NCI-H748 treated with DMSO at 0.1 percent for 48 hours (cell line): ENCODE results near the gene SYNC.
A peak's percentile ranks its signal among the peaks of the same experiment; 100 is the strongest.
"Not testable (repeated sequence)": the region's sequence is repeated elsewhere in the genome, so short reads cannot be mapped to it uniquely, and the experiment has no call there.

Experiments
- DNase-seq: peaks from one replicate; lab custom pipeline; 2025; lab: John Stamatoyannopoulos, UW

SYNC gene

GRCh38 chr1:32693455-32694174, 9.0 kb downstream of the SYNC start:
- no peak for DNase-seq

GRCh38 chr1:32686387-32686786, 16.2 kb downstream of the SYNC start:
- DNase-seq: no peak

- DNase-seq: no peak
These were observed 17.1 kb downstream of the SYNC start for GRCh38 chr1:32685498-32685897.

DNA sequence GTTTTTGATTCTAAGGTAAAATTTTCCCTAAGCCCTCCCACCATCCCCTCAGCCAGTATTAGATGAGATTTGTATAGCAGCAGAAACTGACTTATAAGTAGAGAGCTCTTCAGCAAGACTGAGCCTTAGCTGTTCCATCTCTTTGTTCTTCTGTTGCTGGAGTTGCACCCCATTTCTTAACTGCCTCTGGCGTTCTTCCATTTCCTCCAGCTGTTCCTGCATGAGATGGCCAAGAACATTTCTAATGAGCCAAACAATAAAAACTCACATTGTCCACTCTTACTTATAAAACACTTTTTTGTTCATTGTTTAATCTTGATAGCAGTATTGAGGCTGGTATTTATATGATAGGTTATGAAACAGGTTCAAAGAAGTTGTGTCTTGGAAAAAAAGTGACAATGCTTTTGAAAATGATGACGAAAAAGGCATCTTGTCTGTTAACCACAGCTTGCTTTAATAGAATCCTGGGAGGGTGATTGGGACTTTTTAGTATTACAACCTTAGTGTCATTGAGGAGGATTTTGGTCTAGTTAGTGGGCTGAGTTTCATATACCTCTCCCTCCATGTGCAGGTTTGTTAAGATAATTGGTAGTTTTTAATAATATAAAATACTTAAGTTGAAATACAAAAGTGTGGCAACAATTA, 18.3 kb downstream of the SYNC start:
- no peak for DNase-seq

- DNase-seq: no peak
These were observed 19.2 kb downstream of the SYNC start for GRCh38 chr1:32683397-32683796.

DNA sequence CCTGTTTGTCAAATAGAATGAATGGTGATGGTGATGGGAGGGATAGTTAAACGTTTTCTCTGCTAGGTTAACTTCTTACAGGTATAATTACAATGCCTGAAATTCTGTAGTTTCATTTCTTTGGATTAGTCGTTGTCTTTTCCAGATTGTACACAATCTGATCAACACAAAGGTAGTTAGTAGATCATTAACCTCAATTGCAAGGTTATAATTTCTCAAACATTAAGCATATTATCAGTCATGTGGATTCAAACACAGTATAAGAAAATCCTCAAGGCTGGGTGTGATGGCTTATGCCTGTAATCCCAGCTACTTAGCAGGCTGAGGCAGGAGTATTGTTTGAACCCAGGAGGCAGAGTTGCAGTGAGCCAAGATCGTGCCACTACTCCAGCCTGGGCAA, 20.6 kb downstream of the SYNC start:
- DNase-seq: no peak

DNA sequence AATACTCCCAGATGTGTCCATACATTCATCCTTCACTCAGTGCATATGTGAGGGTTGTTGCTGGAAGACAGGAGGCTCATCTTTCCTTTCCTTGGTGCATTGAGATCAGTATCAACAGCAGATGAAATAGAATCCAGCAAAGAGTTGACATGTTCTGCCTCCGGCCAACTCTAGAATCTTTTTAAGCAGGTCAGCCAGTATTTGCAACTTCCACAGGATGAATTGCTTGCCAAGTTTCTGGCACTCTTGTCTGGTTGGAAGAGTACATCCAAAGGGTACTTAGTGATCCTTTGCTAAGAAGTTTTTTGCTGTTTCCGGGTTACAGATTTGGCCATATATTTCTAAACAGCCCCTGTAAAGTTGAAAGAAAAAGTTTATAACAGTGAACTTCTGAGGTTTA, 21.1 kb downstream of the SYNC start:
- DNase-seq: no peak

DNA sequence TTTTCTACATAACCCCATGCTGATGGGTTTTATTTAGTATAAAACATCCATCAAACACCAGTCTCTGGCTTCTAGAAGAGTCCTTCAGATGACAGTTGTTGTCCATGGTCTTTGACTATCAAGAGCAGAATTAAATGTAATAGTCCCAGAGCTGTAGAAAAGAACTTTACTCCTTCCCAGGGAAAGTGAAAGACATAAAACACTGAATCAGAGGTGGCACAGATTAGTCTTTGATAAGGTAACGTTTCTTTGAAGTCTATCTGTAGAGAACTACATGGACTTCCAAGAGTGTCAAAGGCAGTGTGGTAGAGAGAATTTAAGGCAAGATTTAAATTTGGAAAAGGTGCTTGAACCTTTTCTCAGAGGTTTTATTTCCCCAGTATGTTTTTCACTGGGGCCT, 21.9 kb downstream of the SYNC start:
- DNase-seq: no peak

GRCh38 chr1:32679993-32680392, 22.6 kb downstream of the SYNC start:
- DNase-seq: not testable (repeated sequence)

- no peak for DNase-seq
These were observed 25.6 kb downstream of the SYNC start for GRCh38 chr1:32676945-32677344.

DNA sequence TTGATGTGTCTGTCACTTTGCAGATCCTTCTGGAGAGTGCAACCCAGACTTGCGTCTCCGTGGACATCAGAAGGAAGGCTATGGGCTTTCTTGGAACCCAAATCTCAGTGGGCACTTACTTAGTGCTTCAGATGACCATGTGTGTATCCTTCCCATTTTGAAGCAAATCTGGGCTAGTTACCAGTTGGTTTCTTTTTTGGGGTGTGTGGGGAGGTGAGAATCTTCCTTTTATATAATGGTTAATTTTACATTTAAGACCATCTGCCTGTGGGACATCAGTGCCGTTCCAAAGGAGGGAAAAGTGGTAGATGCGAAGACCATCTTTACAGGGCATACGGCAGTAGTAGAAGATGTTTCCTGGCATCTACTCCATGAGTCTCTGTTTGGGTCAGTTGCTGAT, 33.9 kb downstream of the SYNC start:
- not testable (repeated sequence) for DNase-seq

GRCh38 chr1:32666901-32667566, 35.5 kb downstream of the SYNC start:
- DNase-seq: no peak

DNA sequence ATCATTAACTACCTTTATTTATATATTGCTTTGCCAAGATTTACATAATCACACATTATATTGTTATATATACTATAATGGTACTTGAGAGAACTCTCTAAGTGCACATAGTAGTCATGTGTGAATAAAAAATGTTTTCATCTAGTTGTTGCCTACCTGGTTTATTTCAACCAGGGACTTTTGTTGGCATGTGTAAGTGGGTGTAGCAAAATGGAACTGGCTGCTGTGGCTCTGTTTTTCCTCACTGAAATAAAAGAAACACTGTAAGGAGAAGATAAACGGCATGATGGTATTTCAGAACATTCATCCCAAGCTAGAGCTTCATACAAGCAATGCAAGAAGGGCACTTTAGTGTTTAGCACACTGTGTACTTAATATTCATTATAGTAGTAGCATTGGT, 36.7 kb downstream of the SYNC start:
- no peak for DNase-seq

GRCh38 chr1:32659581-32659980, 43.0 kb downstream of the SYNC start:
- no peak for DNase-seq

GRCh38 chr1:32652244-32652962, 50.2 kb downstream of the SYNC start:
- DNase-seq: no peak

DNA sequence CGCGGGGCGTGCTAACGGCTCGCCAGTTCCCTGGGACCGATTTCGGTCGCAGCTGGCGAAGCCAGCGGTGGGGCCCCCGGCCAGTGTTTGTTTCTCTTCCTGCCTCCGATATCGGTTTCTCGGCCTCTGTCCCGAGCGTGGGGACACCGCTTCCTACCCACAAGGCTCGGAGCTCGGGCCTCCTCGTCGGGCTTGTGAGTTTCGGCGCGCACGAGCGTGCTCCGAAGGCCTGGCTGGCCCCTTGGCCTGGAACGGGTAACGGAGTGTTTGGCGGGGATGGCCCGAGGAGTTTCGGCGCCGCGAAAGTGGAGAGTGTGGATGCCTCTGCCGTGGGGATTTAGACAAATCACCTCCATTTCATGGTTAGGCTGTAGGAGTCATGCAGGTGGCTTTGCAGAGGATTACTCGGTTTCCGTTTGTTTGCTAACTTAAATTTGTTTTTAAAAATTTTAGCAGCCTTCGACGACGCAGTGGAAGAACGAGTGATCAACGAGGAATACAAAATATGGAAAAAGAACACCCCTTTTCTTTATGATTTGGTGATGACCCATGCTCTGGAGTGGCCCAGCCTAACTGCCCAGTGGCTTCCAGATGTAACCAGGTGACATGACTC, 51.0 kb downstream of the SYNC start:
- DNase-seq: no peak

- DNase-seq: peak; percentile 81
These were observed 51.7 kb downstream of the SYNC start, which contains the start of gene RBBP4 for GRCh38 chr1:32650752-32651460. Gene RBBP4, plus strand, starts transcription at chr1:32651208. Its CDS starts 99 bp downstream, at chr1:32651307.

GRCh38 chr1:32650248-32650751, 52.3 kb downstream of the SYNC start, which contains the start of gene ZBTB8OS:
Gene ZBTB8OS, minus strand, starts transcription at chr1:32650550. Its CDS starts 21 bp downstream, at chr1:32650529.
- DNase-seq: peak; percentile 81

GRCh38 chr1:32647308-32648134, 55.0 kb downstream of the SYNC start:
- no peak for DNase-seq

DNA sequence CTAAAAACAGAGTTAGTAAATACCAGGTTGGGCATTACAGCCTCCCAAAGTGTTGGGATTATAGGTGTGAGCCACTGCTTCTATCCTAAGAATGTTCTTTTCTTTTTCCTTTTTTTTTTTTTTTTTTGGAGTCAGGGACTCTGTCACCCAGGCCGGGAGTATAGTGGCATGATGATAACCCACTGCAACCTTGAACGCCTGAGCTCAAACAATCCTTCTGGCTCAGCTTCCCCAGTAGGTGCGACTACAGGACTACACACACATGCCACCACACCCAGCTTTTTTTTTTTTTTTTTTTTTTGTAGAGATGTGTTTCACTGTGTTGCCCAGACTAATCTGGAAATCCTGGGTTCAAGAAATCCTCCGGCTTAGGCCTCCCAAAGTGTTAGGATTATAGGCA, 58.1 kb downstream of the SYNC start:
- DNase-seq: no peak
